HG02763 (cell line): ENCODE results near the gene NOL4L.

Experiments used
- ATAC-seq: cut with Tn5 transposase; IDR thresholded peaks from one replicate; pipeline ENCODE4 v1.9.1; 2021; ENCODE audit warnings: mild to moderate bottlenecking, moderate library complexity; ENCODE audit not compliant: unreplicated experiment

The NOL4L gene

GRCh38 chr20:32527447-32528055 is 57.6 kb downstream of the NOL4L start:
- no peak for ATAC-seq

- ATAC-seq: no peak
Measured at GRCh38 chr20:32527052-32527446, 58.1 kb downstream of the NOL4L start.

- ATAC-seq: no peak
Measured at GRCh38 chr20:32526541-32526940, 58.6 kb downstream of the NOL4L start.

GRCh38 chr20:32526125-32526524 is 59.0 kb downstream of the NOL4L start:
- no peak for ATAC-seq

GRCh38 chr20:32524829-32525501 is 60.2 kb downstream of the NOL4L start:
- no peak for ATAC-seq

- no peak for ATAC-seq
Measured at GRCh38 chr20:32523613-32524213, 61.4 kb downstream of the NOL4L start.

- no peak for ATAC-seq
Measured at GRCh38 chr20:32522776-32523612, 62.1 kb downstream of the NOL4L start.

- ATAC-seq: no peak
Measured at GRCh38 chr20:32522526-32522775, 62.7 kb downstream of the NOL4L start.

GRCh38 chr20:32521780-32522525 is 63.2 kb downstream of the NOL4L start:
- peak; percentile 41 for ATAC-seq

GRCh38 chr20:32520927-32521203 is 64.3 kb downstream of the NOL4L start:
- ATAC-seq: no peak

- ATAC-seq: no peak
Measured at GRCh38 chr20:32519381-32519730, 65.8 kb downstream of the NOL4L start.

- no peak for ATAC-seq
Measured at GRCh38 chr20:32518593-32519380, 66.3 kb downstream of the NOL4L start.

GRCh38 chr20:32517914-32518592 is 67.1 kb downstream of the NOL4L start:
- no peak for ATAC-seq

GRCh38 chr20:32517518-32517873 is 67.6 kb downstream of the NOL4L start:
- no peak for ATAC-seq

GRCh38 chr20:32516583-32517517 is 68.3 kb downstream of the NOL4L start:
- no peak for ATAC-seq

GRCh38 chr20:32515631-32516101 is 69.5 kb downstream of the NOL4L start:
- no peak for ATAC-seq

- no peak for ATAC-seq
Measured at GRCh38 chr20:32514760-32515159, 70.4 kb downstream of the NOL4L start.

- ATAC-seq: no peak
Measured at GRCh38 chr20:32513031-32513866, 71.9 kb downstream of the NOL4L start.
